Measurements from ENCODE around the gene PHF1. TPM values are rescaled to one million over a fixed set of nuclear protein-coding genes. Genes with fewer than 3 reads are reported as not detected.

Gene PHF1
- total and polyA plus RNA-seq, 2 of the 13 experiments (the other 11 are each of a cell fraction or from before 2014, with no cell fraction given), result 25.4 to 61.9 TPM

DNA sequence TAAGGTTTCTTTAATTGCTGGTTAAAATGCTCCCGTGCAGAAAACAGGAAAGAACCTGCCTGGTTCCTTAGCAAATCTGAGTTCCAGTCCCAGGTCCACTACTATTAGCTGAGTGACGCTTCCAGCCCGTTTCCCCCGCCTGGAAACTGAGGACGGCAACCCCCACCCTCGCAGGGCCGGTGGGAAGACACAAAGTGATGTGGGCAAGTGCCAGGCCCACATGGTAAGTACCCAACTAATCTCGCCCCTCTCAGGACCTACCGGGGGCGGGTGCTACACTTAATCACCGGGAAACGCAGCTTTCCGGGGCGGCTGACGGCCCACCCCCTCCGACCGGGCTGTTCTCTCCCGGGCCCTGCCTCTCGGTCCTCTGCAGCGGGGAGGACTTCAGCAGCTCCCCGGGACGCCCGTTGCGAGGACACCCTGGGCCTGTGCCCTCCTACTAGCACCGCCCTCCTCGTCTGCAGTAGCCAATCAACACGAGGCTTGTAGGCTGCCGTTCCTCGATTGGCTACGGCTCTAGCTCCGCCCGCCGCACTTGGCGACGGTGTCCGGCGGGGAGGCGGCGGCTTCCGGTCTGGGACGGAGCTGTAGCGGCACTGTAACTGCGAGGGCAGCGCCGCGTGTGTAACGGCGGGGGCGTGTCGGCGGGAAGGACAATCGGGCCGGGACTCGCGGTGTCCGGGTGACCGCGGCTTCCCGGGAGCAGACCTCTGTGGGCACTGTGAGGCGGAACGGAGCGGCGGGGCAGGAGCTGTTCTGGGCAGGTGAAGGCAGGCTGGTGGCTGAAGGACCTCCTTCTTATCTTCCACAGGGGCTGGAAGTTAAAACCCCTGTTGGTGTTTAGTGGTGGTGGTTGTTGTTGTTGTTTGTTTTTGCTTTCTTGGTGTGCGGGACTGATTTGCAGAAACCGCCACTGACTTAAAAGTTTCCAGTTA is 43.5 kb downstream of the PHF1 start, which contains the start of gene ZBTB9 (continued):
- TF ChIP-seq TAF15 (IDR thresholded peaks at IDR 0.05; ENCODE audit: low read depth, low read length, poor library complexity, severe bottlenecking) (peak; percentile 33), ZNF451 (CRISPR knock-in tag; IDR thresholded peaks at IDR 0.05) (no peak; the same call in 1 of the 2 replicates), PCBP2 (optimal IDR thresholded peaks at IDR 0.05; ENCODE audit: low read depth, low read length, poor library complexity, severe bottlenecking) (no peak), NFE2L2 (IDR thresholded peaks at IDR 0.05; ENCODE audit: low read length) (no peak), REPIN1 (CRISPR knock-in tag; IDR thresholded peaks at IDR 0.05; ENCODE audit: borderline replicate concordance, low read depth) (peak; percentile 92; the same call in 1 of the 2 replicates), RAD51 (IDR thresholded peaks at IDR 0.05; ENCODE audit: borderline replicate concordance) (no peak), SIN3B (IDR thresholded peaks at IDR 0.05; ENCODE audit: low read length) (peak; percentile 79; the same call in 1 of the 2 replicates), ZMAT3 (CRISPR knock-in tag; conservative IDR thresholded peaks at IDR 0.05) (no peak), ARNT2 (CRISPR knock-in tag; IDR thresholded peaks at IDR 0.05; ENCODE audit: low read depth) (peak; percentile 95), CHCHD3 (CRISPR knock-in tag; IDR thresholded peaks at IDR 0.05) (0 out of 2 replicates have a peak, but pooled peaks have one; percentile 69), CHD2 (IDR thresholded peaks at IDR 0.05; ENCODE audit: low read depth, low read length) (no peak; the same call in 1 of the 2 replicates), NKX3-1 (CRISPR knock-in tag; IDR thresholded peaks at IDR 0.05) (peak; percentile 45; the same call in 1 of the 2 replicates), HNF4A (CRISPR knock-in tag; IDR thresholded peaks at IDR 0.05) (no peak), EED (CRISPR knock-in tag; IDR thresholded peaks at IDR 0.05) (peak; percentile 28; the same call in 1 of the 2 replicates), TBX2 (CRISPR knock-in tag; IDR thresholded peaks at IDR 0.05; ENCODE audit: borderline replicate concordance) (peak; percentile 89), KLF13 (CRISPR knock-in tag; IDR thresholded peaks at IDR 0.05) (peak; percentile 90; the same call in 1 of the 2 replicates), ZNF552 (CRISPR knock-in tag; IDR thresholded peaks at IDR 0.05; ENCODE audit: borderline replicate concordance) (no peak), ZNF768 (CRISPR knock-in tag; IDR thresholded peaks at IDR 0.05) (peak; percentile 73; the same call in 1 of the 2 replicates), IRX3 (CRISPR knock-in tag; IDR thresholded peaks at IDR 0.05; ENCODE audit: borderline replicate concordance, low read depth) (peak; percentile 79), NBN (conservative IDR thresholded peaks at IDR 0.05) (no peak), ZNF788 (CRISPR knock-in tag; IDR thresholded peaks at IDR 0.05; ENCODE audit: borderline replicate concordance) (peak; percentile 92; the same call in 1 of the 2 replicates)
- TF ChIP-seq, protein P1, sequence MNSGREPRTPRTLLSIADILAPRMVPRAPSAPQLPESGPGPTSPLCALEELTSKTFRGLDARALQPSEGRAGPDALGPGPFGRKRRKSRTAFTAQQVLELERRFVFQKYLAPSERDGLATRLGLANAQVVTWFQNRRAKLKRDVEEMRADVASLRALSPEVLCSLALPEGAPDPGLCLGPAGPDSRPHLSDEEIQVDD (CRISPR knock-in tag; IDR thresholded peaks at IDR 0.05; ENCODE audit: borderline replicate concordance), result peak; percentile 71; the same call in 1 of the 2 replicates
- TF ChIP-seq, protein P2, sequence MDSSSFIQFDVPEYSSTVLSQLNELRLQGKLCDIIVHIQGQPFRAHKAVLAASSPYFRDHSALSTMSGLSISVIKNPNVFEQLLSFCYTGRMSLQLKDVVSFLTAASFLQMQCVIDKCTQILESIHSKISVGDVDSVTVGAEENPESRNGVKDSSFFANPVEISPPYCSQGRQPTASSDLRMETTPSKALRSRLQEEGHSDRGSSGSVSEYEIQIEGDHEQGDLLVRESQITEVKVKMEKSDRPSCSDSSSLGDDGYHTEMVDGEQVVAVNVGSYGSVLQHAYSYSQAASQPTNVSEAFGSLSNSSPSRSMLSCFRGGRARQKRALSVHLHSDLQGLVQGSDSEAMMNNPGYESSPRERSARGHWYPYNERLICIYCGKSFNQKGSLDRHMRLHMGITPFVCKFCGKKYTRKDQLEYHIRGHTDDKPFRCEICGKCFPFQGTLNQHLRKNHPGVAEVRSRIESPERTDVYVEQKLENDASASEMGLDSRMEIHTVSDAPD (CRISPR knock-in tag; IDR thresholded peaks at IDR 0.05), result 0 out of 2 replicates have a peak, but pooled peaks have one; percentile 72
- TF ChIP-seq, protein P3, sequence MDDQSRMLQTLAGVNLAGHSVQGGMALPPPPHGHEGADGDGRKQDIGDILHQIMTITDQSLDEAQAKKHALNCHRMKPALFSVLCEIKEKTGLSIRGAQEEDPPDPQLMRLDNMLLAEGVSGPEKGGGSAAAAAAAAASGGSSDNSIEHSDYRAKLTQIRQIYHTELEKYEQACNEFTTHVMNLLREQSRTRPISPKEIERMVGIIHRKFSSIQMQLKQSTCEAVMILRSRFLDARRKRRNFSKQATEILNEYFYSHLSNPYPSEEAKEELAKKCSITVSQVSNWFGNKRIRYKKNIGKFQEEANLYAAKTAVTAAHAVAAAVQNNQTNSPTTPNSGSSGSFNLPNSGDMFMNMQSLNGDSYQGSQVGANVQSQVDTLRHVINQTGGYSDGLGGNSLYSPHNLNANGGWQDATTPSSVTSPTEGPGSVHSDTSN (CRISPR knock-in tag; IDR thresholded peaks at IDR 0.05; ENCODE audit: borderline replicate concordance), result no peak; the same call in 1 of the 2 replicates
- TF ChIP-seq, protein P4, sequence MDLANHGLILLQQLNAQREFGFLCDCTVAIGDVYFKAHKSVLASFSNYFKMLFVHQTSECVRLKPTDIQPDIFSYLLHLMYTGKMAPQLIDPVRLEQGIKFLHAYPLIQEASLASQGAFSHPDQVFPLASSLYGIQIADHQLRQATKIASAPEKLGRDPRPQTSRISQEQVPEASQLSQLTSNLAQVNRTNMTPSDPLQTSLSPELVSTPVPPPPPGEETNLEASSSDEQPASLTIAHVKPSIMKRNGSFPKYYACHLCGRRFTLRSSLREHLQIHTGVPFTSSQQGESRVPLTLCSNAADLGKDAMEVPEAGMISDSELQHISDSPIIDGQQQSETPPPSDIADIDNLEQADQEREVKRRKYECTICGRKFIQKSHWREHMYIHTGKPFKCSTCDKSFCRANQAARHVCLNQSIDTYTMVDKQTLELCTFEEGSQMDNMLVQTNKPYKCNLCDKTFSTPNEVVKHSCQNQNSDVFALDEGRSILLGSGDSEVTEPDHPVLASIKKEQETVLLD (CRISPR knock-in tag; IDR thresholded peaks at IDR 0.05; ENCODE audit: low read depth), result peak; percentile 96
